HG03439 (cell line): Measurements from ENCODE around the gene SPON1.
"Not testable (repeated sequence)": the region's sequence is repeated elsewhere in the genome, so short reads cannot be mapped to it uniquely, and the experiment has no call there.

Experiments
- ATAC-seq: cut with Tn5 transposase; IDR thresholded peaks from one replicate; pipeline ENCODE4 v1.9.1; 2021; ENCODE audit warnings: mild to moderate bottlenecking, moderate library complexity; ENCODE audit not compliant: unreplicated experiment

SPON1 gene

GRCh38 chr11:14029971-14030920, 67.7 kb downstream of the SPON1 start:
- ATAC-seq = no peak

GRCh38 chr11:14035526-14035925, 73.0 kb downstream of the SPON1 start:
- ATAC-seq = not testable (repeated sequence)

GRCh38 chr11:14036469-14036868, 73.9 kb downstream of the SPON1 start:
- no peak for ATAC-seq

- ATAC-seq = no peak
Observed at GRCh38 chr11:14041040-14041439, 78.5 kb downstream of the SPON1 start.

- no peak for ATAC-seq
Observed at GRCh38 chr11:14041565-14041964, 79.0 kb downstream of the SPON1 start.

- no peak for ATAC-seq
Observed at GRCh38 chr11:14042686-14043465, 80.4 kb downstream of the SPON1 start.

GRCh38 chr11:14044916-14045315, 82.4 kb downstream of the SPON1 start:
- no peak for ATAC-seq

- no peak for ATAC-seq
Observed at GRCh38 chr11:14045417-14045816, 82.9 kb downstream of the SPON1 start.

- no peak for ATAC-seq
Observed at GRCh38 chr11:14052198-14052597, 89.7 kb downstream of the SPON1 start.

GRCh38 chr11:14054116-14055107, 91.9 kb downstream of the SPON1 start:
- no peak for ATAC-seq

- ATAC-seq = no peak
Observed at GRCh38 chr11:14055936-14056335, 93.4 kb downstream of the SPON1 start.

- ATAC-seq = no peak
Observed at GRCh38 chr11:14058061-14058460, 95.5 kb downstream of the SPON1 start.

- no peak for ATAC-seq
Observed at GRCh38 chr11:14059491-14059890, 97.0 kb downstream of the SPON1 start.

- no peak for ATAC-seq
Observed at GRCh38 chr11:14061721-14062120, 99.2 kb downstream of the SPON1 start.

- ATAC-seq = no peak
Observed at GRCh38 chr11:14065141-14065540, 102.6 kb downstream of the SPON1 start.

- no peak for ATAC-seq
Observed at GRCh38 chr11:14065681-14066080, 103.2 kb downstream of the SPON1 start.

GRCh38 chr11:14067686-14068085, 105.2 kb downstream of the SPON1 start:
- ATAC-seq = no peak

- ATAC-seq = no peak
Observed at GRCh38 chr11:14070896-14071295, 108.4 kb downstream of the SPON1 start.

GRCh38 chr11:14073849-14074476, 111.4 kb downstream of the SPON1 start:
- ATAC-seq = no peak
